H9 (cell line): ENCODE results near the gene STIM2. TPM values are rescaled to one million over a fixed set of nuclear protein-coding genes. Genes with fewer than 3 reads are reported as not detected.

Source experiments
- DNase-seq: peaks from one replicate; pipeline ENCODE4 v3.0.0-alpha.2; 2017
- H2AFZ ChIP-seq: one replicate; pipeline ENCODE4 v1.6.1; 2013; ENCODE audit warnings: mild to moderate bottlenecking, low read length, control low read depth, moderate library complexity
- H2AK5ac ChIP-seq: 2 replicates; pipeline ENCODE4 v1.6.1; 2013; ENCODE audit warnings: low read length, control low read depth, mixed read lengths; ENCODE audit not compliant: insufficient read length
- H2BK120ac ChIP-seq: one replicate; pipeline ENCODE4 v1.6.1; 2013; ENCODE audit warnings: low read depth, mild to moderate bottlenecking, low read length, control low read depth, inconsistent platforms; ENCODE audit not compliant: poor library complexity, severe bottlenecking
- H2BK12ac ChIP-seq: 2 replicates; pipeline ENCODE4 v1.6.1; 2013; ENCODE audit warnings: low read length, control low read depth, mixed read lengths, low read depth; ENCODE audit not compliant: insufficient read length
- H2BK15ac ChIP-seq: 2 replicates; pipeline ENCODE4 v1.6.1; 2013; ENCODE audit warnings: low read depth, low read length, control low read depth
- H2BK20ac ChIP-seq: one replicate; pipeline ENCODE4 v1.6.1; 2013; ENCODE audit warnings: low read depth, mild to moderate bottlenecking, low read length, control low read depth, inconsistent platforms; ENCODE audit not compliant: poor library complexity, severe bottlenecking
- H2BK5ac ChIP-seq: 2 replicates; pipeline ENCODE4 v1.6.1; 2013; ENCODE audit warnings: low read length, control low read depth, mixed read lengths; ENCODE audit not compliant: insufficient read length
- H3K14ac ChIP-seq: 2 replicates; pipeline ENCODE4 v1.6.1; 2013; ENCODE audit warnings: low read length, control low read depth; ENCODE audit not compliant: insufficient read depth
- H3K18ac ChIP-seq: 2 replicates; pipeline ENCODE4 v1.6.1; 2013; ENCODE audit warnings: low read depth, mild to moderate bottlenecking, mixed read lengths, low read length, control low read depth; ENCODE audit not compliant: insufficient read length
- H3K23ac ChIP-seq: 2 replicates; pipeline ENCODE4 v1.6.1; 2013; ENCODE audit warnings: low read length, control low read depth, mixed read lengths, low read depth; ENCODE audit not compliant: insufficient read length
- H3K23me2 ChIP-seq: 2 replicates; pipeline ENCODE4 v1.6.1; 2013; ENCODE audit warnings: low read depth, mild to moderate bottlenecking, mixed read lengths, low read length, control low read depth; ENCODE audit not compliant: insufficient read length, poor library complexity, severe bottlenecking
- H3K27ac ChIP-seq: 2 replicates; pipeline ENCODE4 v1.5.1; 2013; ENCODE audit warnings: low read length, control low read depth, mixed read lengths, low read depth; ENCODE audit not compliant: insufficient read length
- H3K27me3 ChIP-seq: 2 replicates; pipeline ENCODE4 v1.6.1; 2013; ENCODE audit warnings: low read length, control low read depth, inconsistent platforms; ENCODE audit not compliant: insufficient read depth
- H3K4ac ChIP-seq: 2 replicates; pipeline ENCODE4 v1.6.1; 2013; ENCODE audit warnings: low read depth, mild to moderate bottlenecking, control low read depth, inconsistent platforms, low read length, moderate library complexity
- H3K4me1 ChIP-seq: 2 replicates; pipeline ENCODE4 v1.6.1; 2013; ENCODE audit warnings: low read length, control low read depth, inconsistent platforms; ENCODE audit not compliant: insufficient read depth
- H3K4me2 ChIP-seq: 2 replicates; pipeline ENCODE4 v1.6.1; 2013; ENCODE audit warnings: low read length, control low read depth, mixed read lengths; ENCODE audit not compliant: insufficient read length, insufficient read depth
- H3K56ac ChIP-seq: 2 replicates; pipeline ENCODE4 v1.6.1; 2013; ENCODE audit warnings: low read depth, mild to moderate bottlenecking, mixed read lengths, low read length, control low read depth; ENCODE audit not compliant: insufficient read length
- H3K79me1 ChIP-seq: 2 replicates; pipeline ENCODE4 v1.6.1; 2013; ENCODE audit warnings: low read depth, mild to moderate bottlenecking, moderate library complexity, low read length, control low read depth, inconsistent platforms; ENCODE audit not compliant: insufficient read depth, poor library complexity, severe bottlenecking
- H3K79me2 ChIP-seq: 2 replicates; pipeline ENCODE4 v1.6.1; 2013; ENCODE audit warnings: low read length, control low read depth, inconsistent platforms; ENCODE audit not compliant: insufficient read depth
- H3K9ac ChIP-seq: 2 replicates; pipeline ENCODE4 v1.6.1; 2013; ENCODE audit warnings: low read length, control low read depth, mixed read lengths; ENCODE audit not compliant: insufficient read length; ENCODE audit errors: extremely low read depth
- H3K9me3 ChIP-seq: one replicate; pipeline ENCODE4 v1.6.1; 2013; ENCODE audit warnings: low read depth, low read length, inconsistent platforms; ENCODE audit not compliant: control insufficient read depth
- H3T11ph ChIP-seq: one replicate; pipeline ENCODE4 v1.6.1; 2013; ENCODE audit warnings: mild to moderate bottlenecking, low read length, control low read depth, inconsistent platforms
- H4K20me1 ChIP-seq: one replicate; pipeline ENCODE4 v1.6.1; 2013; ENCODE audit not compliant: control insufficient read depth, insufficient read length, insufficient read depth
- H4K5ac ChIP-seq: 2 replicates; pipeline ENCODE4 v1.6.1; 2013; ENCODE audit warnings: low read depth, mild to moderate bottlenecking, mixed read lengths, low read length, control low read depth; ENCODE audit not compliant: insufficient read length
- H4K8ac ChIP-seq: replicated peaks from 2 replicates; pipeline ENCODE4 v1.6.1; 2013; ENCODE audit warnings: low read length, control low read depth, mixed read lengths, low read depth; ENCODE audit not compliant: insufficient read length
- H4K91ac ChIP-seq: 2 replicates; pipeline ENCODE4 v1.6.1; 2013; ENCODE audit warnings: low read depth, mild to moderate bottlenecking, moderate library complexity, mixed read lengths, low read length, control low read depth; ENCODE audit not compliant: insufficient read length
- H3K27ac Mint-ChIP-seq, 3 experiments: 2 replicates in 2 of 3; 3 replicates in 1 of 3; pipeline ENCODE4 v1.8.0; 2020 to 2021; ENCODE audit warnings: mixed read lengths in 3 of 3, mild to moderate bottlenecking in 1 of 3, moderate library complexity in 1 of 3
- H3K27me3 Mint-ChIP-seq: 2 replicates; pipeline ENCODE4 v1.8.0; 2021; ENCODE audit warnings: low read depth, mild to moderate bottlenecking, moderate library complexity, mixed read lengths
- H3K36me3 Mint-ChIP-seq, 3 experiments: 2 replicates in 2 of 3; 3 replicates in 1 of 3; pipeline ENCODE4 v1.8.0; 2020 to 2021; ENCODE audit warnings: low read depth in 3 of 3, mixed read lengths in 3 of 3; ENCODE audit not compliant: insufficient read depth in 1 of 3
- H3K4me1 Mint-ChIP-seq, 2 experiments: 2 replicates each; pipeline ENCODE4 v1.8.0; 2020; ENCODE audit warnings: mixed read lengths in 2 of 2
- H3K4me3 Mint-ChIP-seq, 2 experiments: 2 replicates in 1 of 2; 3 replicates in 1 of 2; pipeline ENCODE4 v1.8.0; 2020 to 2021; ENCODE audit warnings: mild to moderate bottlenecking in 2 of 2, mixed read lengths in 2 of 2, moderate library complexity in 1 of 2
- H3K9me3 Mint-ChIP-seq, 2 experiments: 2 replicates in 1 of 2; 3 replicates in 1 of 2; pipeline ENCODE4 v1.8.0; 2020; ENCODE audit warnings: mild to moderate bottlenecking in 2 of 2, mixed read lengths in 2 of 2, moderate library complexity in 1 of 2
- total RNA-seq: library from RNA; stranded (reverse); gene quantifications from 2 replicates; pipeline ENCODE4 v1.2.1, GENCODE V29; 2021
- TF ChIP-seq, protein P1 (sequence below): fragments of 200-600 bp; sonication (generic); conservative IDR thresholded peaks from 3 replicates; pipeline ENCODE4 v1.8.0; 2021; ENCODE audit warnings: antibody characterized with exemption, mild to moderate bottlenecking

The STIM2 gene
- total RNA-seq, 1 experiment from 2014 or later = 26.2 TPM

DNA sequence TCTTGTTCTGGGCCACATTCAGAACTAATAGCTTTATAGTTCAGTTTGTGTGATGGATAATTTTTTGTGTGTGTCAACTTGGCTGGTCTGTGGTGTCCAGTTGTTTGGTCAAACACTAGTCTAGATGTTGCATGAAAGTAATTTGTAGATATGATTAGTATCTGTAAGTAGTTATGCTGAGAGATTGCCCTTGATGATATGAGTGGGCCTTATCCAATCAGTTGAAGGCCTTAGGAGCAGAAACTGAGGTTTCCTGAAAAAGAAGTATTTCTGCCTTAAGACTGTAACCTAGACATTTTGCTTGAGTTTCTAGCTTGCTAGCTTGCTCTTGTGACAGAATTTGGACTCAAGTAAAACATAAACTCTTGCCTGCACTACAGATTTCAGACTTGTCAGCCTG, 30.4 kb downstream of the STIM2 start:
- Mint-ChIP-seq H3K4me3 (no peak overlapping the region), H3K27me3 (no peaks in the 10 kb centered on the region), H3K9me3 (peaks cover 0 to 9% of the 10 kb centered on the region in 2 experiments; a peak in 1 of 5 replicates), H3K27ac (no peak overlapping the region), H3K36me3 (peaks cover 9 to 15% (median 10%) of the 10 kb centered on the region in 3 experiments), H3K4me1 (no peaks in the 10 kb centered on the region; a peak in 1 of 4 replicates)
- Histone ChIP-seq H2BK5ac (no peak overlapping the region), H2AFZ (no peak overlapping the region), H3K56ac (no peak overlapping the region), H4K91ac (no peak overlapping the region), H3K18ac (no peak overlapping the region), H3K9ac (no peak overlapping the region), H3K14ac (no peak overlapping the region), H3K23me2 (no peaks in the 10 kb centered on the region), H3K79me2 (peaks cover 2% of the 10 kb centered on the region; the same call in 1 of the 2 replicates), H4K8ac (no peak overlapping the region), H2AK5ac (no peak overlapping the region), H2BK15ac (no peak overlapping the region), H3K4me2 (no peak overlapping the region), H3K27me3 (no peaks in the 10 kb centered on the region), H3K27ac (no peak overlapping the region), H3K23ac (no peak overlapping the region), H3T11ph (no peak overlapping the region), H4K20me1 (no peaks in the 10 kb centered on the region), H3K4me1 (no peaks in the 10 kb centered on the region), H3K9me3 (no peaks in the 10 kb centered on the region), H2BK20ac (no peak overlapping the region), H3K79me1 (no peaks in the 10 kb centered on the region), H3K4ac (no peak overlapping the region), H4K5ac (no peak overlapping the region), H2BK12ac (no peak overlapping the region), H2BK120ac (no peak overlapping the region)
- DNase-seq = no peak
- TF ChIP-seq, protein P1, sequence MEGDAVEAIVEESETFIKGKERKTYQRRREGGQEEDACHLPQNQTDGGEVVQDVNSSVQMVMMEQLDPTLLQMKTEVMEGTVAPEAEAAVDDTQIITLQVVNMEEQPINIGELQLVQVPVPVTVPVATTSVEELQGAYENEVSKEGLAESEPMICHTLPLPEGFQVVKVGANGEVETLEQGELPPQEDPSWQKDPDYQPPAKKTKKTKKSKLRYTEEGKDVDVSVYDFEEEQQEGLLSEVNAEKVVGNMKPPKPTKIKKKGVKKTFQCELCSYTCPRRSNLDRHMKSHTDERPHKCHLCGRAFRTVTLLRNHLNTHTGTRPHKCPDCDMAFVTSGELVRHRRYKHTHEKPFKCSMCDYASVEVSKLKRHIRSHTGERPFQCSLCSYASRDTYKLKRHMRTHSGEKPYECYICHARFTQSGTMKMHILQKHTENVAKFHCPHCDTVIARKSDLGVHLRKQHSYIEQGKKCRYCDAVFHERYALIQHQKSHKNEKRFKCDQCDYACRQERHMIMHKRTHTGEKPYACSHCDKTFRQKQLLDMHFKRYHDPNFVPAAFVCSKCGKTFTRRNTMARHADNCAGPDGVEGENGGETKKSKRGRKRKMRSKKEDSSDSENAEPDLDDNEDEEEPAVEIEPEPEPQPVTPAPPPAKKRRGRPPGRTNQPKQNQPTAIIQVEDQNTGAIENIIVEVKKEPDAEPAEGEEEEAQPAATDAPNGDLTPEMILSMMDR = no peak
